ENCODE data around the gene SLC47A2.

Gene SLC47A2

GRCh38 chr17:19762515-19762961 is 46.2 kb upstream of the SLC47A2 start:
- H4K20me1 ChIP-seq (ENCODE audit: insufficient read depth, low read length): no peaks in the 10 kb centered on the region; the same call in 1 of the 2 replicates
- no peaks in the 10 kb centered on the region for H3K4me1 ChIP-seq (ENCODE audit: insufficient read depth, low read length)
- no peaks in the 10 kb centered on the region for H3K27me3 ChIP-seq (ENCODE audit: insufficient read depth, low read length, poor library complexity)
- no peaks in the 10 kb centered on the region for H3K9me3 ChIP-seq (ENCODE audit: insufficient read depth, low read length, severe bottlenecking)
- peak; percentile 48 for DNase-seq
- no peaks in the 10 kb centered on the region for H3K36me3 ChIP-seq (ENCODE audit: insufficient read depth, low read length)
- no peak overlapping the region for H3K9ac ChIP-seq (ENCODE audit: low read depth, low read length)
- H3K4me2 ChIP-seq (ENCODE audit: insufficient read depth, low read length): no peak overlapping the region
- H3K79me2 ChIP-seq (ENCODE audit: insufficient read depth, low read length): no peaks in the 10 kb centered on the region
- no peak for TF ChIP-seq EZH2 (IDR thresholded peaks at IDR 0.05; ENCODE audit: borderline replicate concordance, low read depth, low read length, severe bottlenecking)
- TF ChIP-seq, protein P1, sequence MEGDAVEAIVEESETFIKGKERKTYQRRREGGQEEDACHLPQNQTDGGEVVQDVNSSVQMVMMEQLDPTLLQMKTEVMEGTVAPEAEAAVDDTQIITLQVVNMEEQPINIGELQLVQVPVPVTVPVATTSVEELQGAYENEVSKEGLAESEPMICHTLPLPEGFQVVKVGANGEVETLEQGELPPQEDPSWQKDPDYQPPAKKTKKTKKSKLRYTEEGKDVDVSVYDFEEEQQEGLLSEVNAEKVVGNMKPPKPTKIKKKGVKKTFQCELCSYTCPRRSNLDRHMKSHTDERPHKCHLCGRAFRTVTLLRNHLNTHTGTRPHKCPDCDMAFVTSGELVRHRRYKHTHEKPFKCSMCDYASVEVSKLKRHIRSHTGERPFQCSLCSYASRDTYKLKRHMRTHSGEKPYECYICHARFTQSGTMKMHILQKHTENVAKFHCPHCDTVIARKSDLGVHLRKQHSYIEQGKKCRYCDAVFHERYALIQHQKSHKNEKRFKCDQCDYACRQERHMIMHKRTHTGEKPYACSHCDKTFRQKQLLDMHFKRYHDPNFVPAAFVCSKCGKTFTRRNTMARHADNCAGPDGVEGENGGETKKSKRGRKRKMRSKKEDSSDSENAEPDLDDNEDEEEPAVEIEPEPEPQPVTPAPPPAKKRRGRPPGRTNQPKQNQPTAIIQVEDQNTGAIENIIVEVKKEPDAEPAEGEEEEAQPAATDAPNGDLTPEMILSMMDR (IDR thresholded peaks at IDR 0.05; ENCODE audit: borderline replicate concordance, extremely low read depth, low read length, poor library complexity, severe bottlenecking): peak; percentile 75
- H2AFZ ChIP-seq (ENCODE audit: low read depth, low read length): no peak overlapping the region
- no peak overlapping the region for H3K4me3 ChIP-seq (ENCODE audit: low read depth in 1 of 2, low read length in 2 of 2)
- no peak overlapping the region for H3K27ac ChIP-seq (ENCODE audit: low read length)
- ATAC-seq (ENCODE audit: insufficient read depth, low read depth): peak; percentile 62; the same call in 2 of the 3 replicates

- Histone ChIP-seq H3K9me3 (ENCODE audit: insufficient read depth, low read length, severe bottlenecking) (no peaks in the 10 kb centered on the region), H3K9ac (ENCODE audit: low read depth, low read length) (no peak overlapping the region), H3K79me2 (ENCODE audit: insufficient read depth, low read length) (no peaks in the 10 kb centered on the region), H3K36me3 (ENCODE audit: insufficient read depth, low read length) (no peaks in the 10 kb centered on the region), H4K20me1 (ENCODE audit: insufficient read depth, low read length) (no peaks in the 10 kb centered on the region), H3K4me1 (ENCODE audit: insufficient read depth, low read length) (no peaks in the 10 kb centered on the region), H3K27me3 (ENCODE audit: insufficient read depth, low read length, poor library complexity) (no peaks in the 10 kb centered on the region), H3K27ac (ENCODE audit: low read length) (no peak overlapping the region), H3K4me3 (ENCODE audit: low read depth in 1 of 2, low read length in 2 of 2) (no peak overlapping the region), H2AFZ (ENCODE audit: low read depth, low read length) (no peak overlapping the region), H3K4me2 (ENCODE audit: insufficient read depth, low read length) (no peak overlapping the region)
- ATAC-seq (ENCODE audit: insufficient read depth, low read depth): no peak
- no peak for DNase-seq
- TF ChIP-seq EZH2 (IDR thresholded peaks at IDR 0.05; ENCODE audit: borderline replicate concordance, low read depth, low read length, severe bottlenecking): no peak
- TF ChIP-seq, protein P1 (IDR thresholded peaks at IDR 0.05; ENCODE audit: borderline replicate concordance, extremely low read depth, low read length, poor library complexity, severe bottlenecking): no peak
These were observed 44.4 kb upstream of the SLC47A2 start for GRCh38 chr17:19760746-19761145.

DNA sequence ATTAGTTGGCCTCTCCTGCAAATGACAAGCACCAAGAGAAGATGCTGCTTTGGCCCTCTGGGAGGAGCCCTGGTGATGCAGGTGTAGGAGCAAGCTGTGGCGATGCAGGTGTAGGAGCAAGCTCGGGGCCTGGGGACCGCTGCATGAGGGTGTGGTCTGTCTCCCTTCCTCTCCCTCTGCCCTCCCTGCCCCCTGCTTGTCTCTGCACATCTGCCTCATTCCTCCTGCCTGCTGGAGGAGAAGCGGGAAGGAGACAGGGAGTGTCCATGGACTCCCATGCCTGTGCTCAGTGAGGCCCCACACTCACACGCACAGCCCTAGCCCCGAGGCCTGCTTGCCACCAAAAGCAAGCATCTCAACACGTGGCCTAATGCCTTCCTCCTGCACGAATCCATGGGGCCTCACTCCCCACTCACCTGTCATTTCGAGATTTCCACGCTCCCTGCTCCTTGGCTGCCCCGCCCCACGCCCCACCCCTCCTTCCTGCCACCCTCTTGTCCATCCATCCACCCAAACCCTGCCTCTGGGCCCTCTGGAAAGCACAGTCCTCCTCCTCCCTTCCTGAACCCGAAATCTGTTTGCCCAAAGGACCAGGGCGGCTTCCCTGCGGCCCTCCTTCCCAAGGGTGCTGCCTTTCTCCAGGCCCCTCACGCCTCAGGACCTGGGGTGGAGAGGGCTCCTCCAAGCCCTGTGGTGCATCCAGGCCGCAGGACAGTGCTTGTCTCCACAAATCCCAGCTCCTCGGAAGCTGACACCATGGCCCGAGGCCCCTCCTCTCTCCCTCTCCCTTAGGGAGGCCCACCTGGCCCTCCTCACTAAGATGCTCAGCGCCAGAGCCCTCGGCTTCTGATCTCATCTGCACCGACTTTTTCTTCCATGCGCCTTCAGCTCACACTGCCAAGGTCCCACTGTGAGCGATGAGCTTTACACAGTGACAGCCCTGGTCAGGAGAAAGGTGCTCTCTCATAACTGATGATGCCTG is 43.5 kb upstream of the SLC47A2 start:
- no peak for TF ChIP-seq EZH2 (IDR thresholded peaks at IDR 0.05; ENCODE audit: borderline replicate concordance, low read depth, low read length, severe bottlenecking)
- TF ChIP-seq, protein P1 (IDR thresholded peaks at IDR 0.05; ENCODE audit: borderline replicate concordance, extremely low read depth, low read length, poor library complexity, severe bottlenecking): no peak
- H3K4me3 ChIP-seq (ENCODE audit: low read depth in 1 of 2, low read length in 2 of 2): no peak overlapping the region
- H3K4me1 ChIP-seq (ENCODE audit: insufficient read depth, low read length): no peaks in the 10 kb centered on the region
- H3K27me3 ChIP-seq (ENCODE audit: insufficient read depth, low read length, poor library complexity): peaks cover 1% of the 10 kb centered on the region
- no peak overlapping the region for H3K9ac ChIP-seq (ENCODE audit: low read depth, low read length)
- no peak overlapping the region for H3K27ac ChIP-seq (ENCODE audit: low read length)
- DNase-seq (no peak), ATAC-seq (ENCODE audit: insufficient read depth, low read depth) (no peak)
- H2AFZ ChIP-seq (ENCODE audit: low read depth, low read length): no peak overlapping the region
- no peak overlapping the region for H3K4me2 ChIP-seq (ENCODE audit: insufficient read depth, low read length)
- no peaks in the 10 kb centered on the region for H3K79me2 ChIP-seq (ENCODE audit: insufficient read depth, low read length)
- H3K9me3 ChIP-seq (ENCODE audit: insufficient read depth, low read length, severe bottlenecking): no peaks in the 10 kb centered on the region
- H4K20me1 ChIP-seq (ENCODE audit: insufficient read depth, low read length): no peaks in the 10 kb centered on the region
- H3K36me3 ChIP-seq (ENCODE audit: insufficient read depth, low read length): no peaks in the 10 kb centered on the region

Measured in DND-41 (cell line).